Hematopoietic multipotent progenitor cell treated with erythropoietin and hydrocortisone succinate and interleukin-3 and kit ligand, for 15 days (in vitro differentiated cells): ENCODE measurements around the gene PKN3.
"Not testable (repeated sequence)": the region's sequence is repeated elsewhere in the genome, so short reads cannot be mapped to it uniquely, and the experiment has no call there.

ENCODE experiments used
- DNase-seq: peaks from one replicate; pipeline ENCODE4 v3.0.0-alpha.2; 2015; ENCODE audit warnings: low spot score

The PKN3 gene

GRCh38 chr9:128693738-128694137, 8.6 kb upstream of the PKN3 start:
- DNase-seq: not testable (repeated sequence)

- no peak for DNase-seq
These were observed 8.0 kb upstream of the PKN3 start for GRCh38 chr9:128694344-128694743.

GRCh38 chr9:128696923-128697707, 5.2 kb upstream of the PKN3 start:
- DNase-seq: no peak

GRCh38 chr9:128699096-128699795, 3.1 kb upstream of the PKN3 start:
- DNase-seq: not testable (repeated sequence)

GRCh38 chr9:128701227-128701854, 962 bp upstream of the PKN3 start:
- no peak for DNase-seq

GRCh38 chr9:128702949-128703615, 779 bp downstream of the PKN3 start:
- no peak for DNase-seq

GRCh38 chr9:128703616-128704355, 1.5 kb downstream of the PKN3 start:
- no peak for DNase-seq

- no peak for DNase-seq
These were observed 2.0 kb downstream of the PKN3 start for GRCh38 chr9:128704356-128704670.

GRCh38 chr9:128705051-128705965, 3.0 kb downstream of the PKN3 start:
- DNase-seq: no peak

- DNase-seq: no peak
These were observed 3.7 kb downstream of the PKN3 start for GRCh38 chr9:128706045-128706444.

GRCh38 chr9:128706671-128707381, 4.5 kb downstream of the PKN3 start:
- no peak for DNase-seq

- no peak for DNase-seq
These were observed 5.1 kb downstream of the PKN3 start for GRCh38 chr9:128707446-128707845.

GRCh38 chr9:128712451-128713410, 10.4 kb downstream of the PKN3 start:
- no peak for DNase-seq

GRCh38 chr9:128713411-128713780, 11.1 kb downstream of the PKN3 start:
- no peak for DNase-seq

- no peak for DNase-seq
These were observed 11.8 kb downstream of the PKN3 start for GRCh38 chr9:128713941-128714573.

- DNase-seq: no peak
These were observed 12.5 kb downstream of the PKN3 start for GRCh38 chr9:128714586-128715435.

- DNase-seq: no peak
These were observed 13.1 kb downstream of the PKN3 start for GRCh38 chr9:128715436-128715750.
